Measurements from ENCODE around the gene NUDT3. TPM values are rescaled to one million over a fixed set of nuclear protein-coding genes. Genes with fewer than 3 reads are reported as not detected.
A peak's percentile ranks its signal among the peaks of the same experiment; 100 is the strongest.

Gene NUDT3
- total and polyA plus RNA-seq, 9 of the 15 experiments (the other 6 are each of a cell fraction or from before 2014, with no cell fraction given): 5.4 to 81.2 (median 56.4) TPM

DNA sequence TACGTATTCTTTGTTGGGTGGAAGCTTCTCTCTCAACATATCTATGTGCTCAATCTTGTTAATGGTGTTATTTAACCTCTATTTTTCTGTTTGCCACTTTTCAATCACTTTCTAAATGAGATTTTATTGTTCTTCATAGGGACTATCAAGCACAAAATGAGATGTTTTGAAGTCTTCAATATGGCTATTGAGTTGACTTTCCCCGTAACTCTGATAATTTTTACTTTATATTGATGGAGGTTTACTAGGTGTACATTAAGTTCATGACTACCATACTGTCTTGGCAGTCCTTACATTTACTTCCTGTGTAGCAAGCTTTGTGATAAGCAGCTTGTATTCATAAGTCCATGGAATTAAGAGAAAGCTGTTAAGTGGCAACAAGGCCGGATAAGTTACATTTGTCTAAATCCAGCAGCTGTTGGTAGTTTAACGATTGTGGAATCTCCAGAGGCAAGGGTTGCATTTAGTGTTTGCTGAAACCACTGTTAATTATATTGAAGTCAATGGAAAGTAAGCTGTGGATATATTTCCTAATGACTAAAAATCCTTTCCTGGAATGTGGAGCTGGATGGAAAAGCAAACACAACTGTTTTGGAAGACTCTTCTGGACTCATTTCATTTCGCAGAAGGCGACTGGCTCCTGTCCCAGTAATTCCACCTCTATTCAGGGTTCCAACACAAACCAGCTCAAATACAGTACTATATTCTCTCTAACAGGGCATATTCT, 86.3 kb downstream of the NUDT3 start (continued):
- TF ChIP-seq, protein P1, sequence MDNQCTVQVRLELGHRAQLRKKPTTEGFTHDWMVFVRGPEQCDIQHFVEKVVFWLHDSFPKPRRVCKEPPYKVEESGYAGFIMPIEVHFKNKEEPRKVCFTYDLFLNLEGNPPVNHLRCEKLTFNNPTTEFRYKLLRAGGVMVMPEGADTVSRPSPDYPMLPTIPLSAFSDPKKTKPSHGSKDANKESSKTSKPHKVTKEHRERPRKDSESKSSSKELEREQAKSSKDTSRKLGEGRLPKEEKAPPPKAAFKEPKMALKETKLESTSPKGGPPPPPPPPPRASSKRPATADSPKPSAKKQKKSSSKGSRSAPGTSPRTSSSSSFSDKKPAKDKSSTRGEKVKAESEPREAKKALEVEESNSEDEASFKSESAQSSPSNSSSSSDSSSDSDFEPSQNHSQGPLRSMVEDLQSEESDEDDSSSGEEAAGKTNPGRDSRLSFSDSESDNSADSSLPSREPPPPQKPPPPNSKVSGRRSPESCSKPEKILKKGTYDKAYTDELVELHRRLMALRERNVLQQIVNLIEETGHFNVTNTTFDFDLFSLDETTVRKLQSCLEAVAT (IDR thresholded peaks at IDR 0.05): no peak
- TF ChIP-seq CBX2 (IDR thresholded peaks at IDR 0.05; ENCODE audit: insufficient read depth, low read length, poor library complexity, severe bottlenecking) (no peak), LARP7 (IDR thresholded peaks at IDR 0.05) (no peak), GABPB2 (CRISPR knock-in tag; conservative IDR thresholded peaks at IDR 0.05) (no peak), ATF7 (IDR thresholded peaks at IDR 0.05) (no peak), ZNF143 (CRISPR knock-in tag; IDR thresholded peaks at IDR 0.05) (no peak), ZNF511 (CRISPR knock-in tag; IDR thresholded peaks at IDR 0.05) (no peak), MED1 (CRISPR knock-in tag; IDR thresholded peaks at IDR 0.05; ENCODE audit: borderline replicate concordance) (no peak), E2F4 (CRISPR knock-in tag; IDR thresholded peaks at IDR 0.05; ENCODE audit: low read depth) (no peak), ZNF589 (CRISPR knock-in tag; IDR thresholded peaks at IDR 0.05; ENCODE audit: low read depth) (peak; percentile 57; the same call in 1 of the 2 replicates), FOXA3 (CRISPR knock-in tag; conservative IDR thresholded peaks at IDR 0.05 in 1 of 2, IDR thresholded peaks at IDR 0.05 in 1 of 2) (0 out of 4 replicates have a peak, but pooled peaks of 1 of the 2 experiments have one; percentile 43), XRCC5 (IDR thresholded peaks at IDR 0.05; ENCODE audit: low read depth, low read length) (no peak), ZNF165 (CRISPR knock-in tag; IDR thresholded peaks at IDR 0.05; ENCODE audit: borderline replicate concordance) (no peak), MTA2 (IDR thresholded peaks at IDR 0.05; ENCODE audit: low read depth) (peak; percentile 91), DPF2 (IDR thresholded peaks at IDR 0.05) (peak; percentile 98), DNMT1 (IDR thresholded peaks at IDR 0.05) (no peak), SMARCB1 (IDR thresholded peaks at IDR 0.05; ENCODE audit: insufficient read length, low read depth) (no peak), NR2C1 (IDR thresholded peaks at IDR 0.05) (peak; percentile 45), NR2C1 (tag; IDR thresholded peaks at IDR 0.05) (no peak), ZNF41 (CRISPR knock-in tag; conservative IDR thresholded peaks at IDR 0.05) (no peak), FOS (IDR thresholded peaks at IDR 0.05; ENCODE audit: extremely low read depth, insufficient read length) (no peak), EZH2 (IDR thresholded peaks at IDR 0.05; ENCODE audit: borderline replicate concordance, low read depth, low read length) (no peak; the same call in 1 of the 2 replicates)
- TF ChIP-seq, protein P2, sequence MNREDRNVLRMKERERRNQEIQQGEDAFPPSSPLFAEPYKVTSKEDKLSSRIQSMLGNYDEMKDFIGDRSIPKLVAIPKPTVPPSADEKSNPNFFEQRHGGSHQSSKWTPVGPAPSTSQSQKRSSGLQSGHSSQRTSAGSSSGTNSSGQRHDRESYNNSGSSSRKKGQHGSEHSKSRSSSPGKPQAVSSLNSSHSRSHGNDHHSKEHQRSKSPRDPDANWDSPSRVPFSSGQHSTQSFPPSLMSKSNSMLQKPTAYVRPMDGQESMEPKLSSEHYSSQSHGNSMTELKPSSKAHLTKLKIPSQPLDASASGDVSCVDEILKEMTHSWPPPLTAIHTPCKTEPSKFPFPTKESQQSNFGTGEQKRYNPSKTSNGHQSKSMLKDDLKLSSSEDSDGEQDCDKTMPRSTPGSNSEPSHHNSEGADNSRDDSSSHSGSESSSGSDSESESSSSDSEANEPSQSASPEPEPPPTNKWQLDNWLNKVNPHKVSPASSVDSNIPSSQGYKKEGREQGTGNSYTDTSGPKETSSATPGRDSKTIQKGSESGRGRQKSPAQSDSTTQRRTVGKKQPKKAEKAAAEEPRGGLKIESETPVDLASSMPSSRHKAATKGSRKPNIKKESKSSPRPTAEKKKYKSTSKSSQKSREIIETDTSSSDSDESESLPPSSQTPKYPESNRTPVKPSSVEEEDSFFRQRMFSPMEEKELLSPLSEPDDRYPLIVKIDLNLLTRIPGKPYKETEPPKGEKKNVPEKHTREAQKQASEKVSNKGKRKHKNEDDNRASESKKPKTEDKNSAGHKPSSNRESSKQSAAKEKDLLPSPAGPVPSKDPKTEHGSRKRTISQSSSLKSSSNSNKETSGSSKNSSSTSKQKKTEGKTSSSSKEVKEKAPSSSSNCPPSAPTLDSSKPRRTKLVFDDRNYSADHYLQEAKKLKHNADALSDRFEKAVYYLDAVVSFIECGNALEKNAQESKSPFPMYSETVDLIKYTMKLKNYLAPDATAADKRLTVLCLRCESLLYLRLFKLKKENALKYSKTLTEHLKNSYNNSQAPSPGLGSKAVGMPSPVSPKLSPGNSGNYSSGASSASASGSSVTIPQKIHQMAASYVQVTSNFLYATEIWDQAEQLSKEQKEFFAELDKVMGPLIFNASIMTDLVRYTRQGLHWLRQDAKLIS (CRISPR knock-in tag; IDR thresholded peaks at IDR 0.05): 0 out of 2 replicates have a peak, but pooled peaks have one; percentile 51
